Stomach (tissue), 9 donors: ENCODE data around the gene SEMA4D. TPM values are rescaled to one million over a fixed set of nuclear protein-coding genes. Genes with fewer than 3 reads are reported as not detected.

Source experiments
- DNase-seq, 2 donors: peaks; one replicate each; pipeline versions ENCODE4 v3.0.0 to v3.0.0-alpha.2; 2013 to 2019
- H3K27ac ChIP-seq, 5 donors: fragments of 200-600 bp in 4 of 5; sonication (generic) in 4 of 5; one replicate each; pipeline ENCODE4 v1.5.1; 2013 to 2019; ENCODE audit warnings: mild to moderate bottlenecking in 1 of 5, moderate library complexity in 1 of 5
- H3K27me3 ChIP-seq, 3 donors: fragments of 200-600 bp; sonication (generic); one replicate each; pipeline ENCODE4 v1.5.1; 2017 to 2019; ENCODE audit warnings: mixed run types in 1 of 3
- H3K36me3 ChIP-seq, 4 donors: fragments of 200-600 bp; sonication (generic); 1 replicate in 3 of 4; 2 replicates in 1 of 4; pipeline ENCODE4 v1.5.1; 2016 to 2019
- H3K4me1 ChIP-seq, 4 donors: fragments of 200-600 bp; sonication (generic); one replicate each; pipeline ENCODE4 v1.5.1; 2016 to 2019
- H3K4me3 ChIP-seq, 4 donors: fragments of 200-600 bp; sonication (generic) in 3 of 4; one replicate each; pipeline ENCODE4 v1.5.1; 2016 to 2019; ENCODE audit warnings: mild to moderate bottlenecking in 1 of 4
- H3K9me3 ChIP-seq, 4 donors: fragments of 200-600 bp; sonication (generic); one replicate each; pipeline ENCODE4 v1.5.1; 2016 to 2019
- CTCF ChIP-seq, 7 experiments: fragments of 450-650 bp in 4 of 7; fragments of 200-600 bp in 3 of 7; sonication (generic) in 3 of 7; IDR thresholded peaks; one replicate each; pipeline ENCODE4 v1.5.1; 2016 to 2019; ENCODE audit warnings: antibody characterized with exemption in 7 of 7, control low read depth in 2 of 7, mild to moderate bottlenecking in 1 of 7
- EP300 ChIP-seq: sonication (generic); formaldehyde crosslinking; IDR thresholded peaks from one replicate; pipeline ENCODE4 v1.6.1; 2017; ENCODE audit warnings: antibody characterized with exemption
- POLR2A ChIP-seq, 4 donors: fragments of 450-650 bp; IDR thresholded peaks; one replicate each; pipeline ENCODE4 v1.6.1; 2016; ENCODE audit warnings: antibody characterized with exemption in 4 of 4, control low read depth in 2 of 4, mild to moderate bottlenecking in 1 of 4, moderate library complexity in 1 of 4
- POLR2AphosphoS5 ChIP-seq, 3 donors: sonication (generic); formaldehyde crosslinking; IDR thresholded peaks; one replicate each; pipeline ENCODE4 v1.6.1; 2016; ENCODE audit warnings: antibody characterized with exemption in 3 of 3
- WGBS, 5 donors: extraction: QIAGEN DNeasy Blood & Tissue Kit in 3 of 5; methylation state at CpG; one replicate each; pipeline versions ENCODE4 v1.1.5 to v1.1.7; 2013 to 2018; 5-methylcytosine and 5-hydroxymethylcytosine counted together
- intact Hi-C: fragments of 100-400 bp; cut with DNase I; formaldehyde crosslinking; loops from one replicate; pipeline ENCODE4 v1.15.1; 2023; ENCODE audit warnings: low total_unique reads
- polyA plus RNA-seq, 3 donors: library from polyadenylated mRNA; stranded (reverse); fragments of 200-250 nt; gene quantifications; one replicate each; pipeline ENCODE4 v1.2.3, GENCODE V29; 2013
- total RNA-seq, 5 donors: library from RNA; depleted of rRNA; stranded (reverse); fragments of >200 nt; gene quantifications; one replicate each; pipeline versions ENCODE4 v1.1.0 to v1.2.3, GENCODE V29; 2014 to 2016
- donor health status: healthy with polysubstance abuse.
- donor health status: Bipolar disorder and iron deficiency.
- donor health status: healthy.

Gene SEMA4D
- total and polyA plus RNA-seq, 8 donors = 4.9 to 43.3 (median 12.5) TPM

- Histone ChIP-seq H3K4me3 (no peak overlapping the region), H3K27me3 (no peaks in the 10 kb centered on the region), H3K4me1 (peaks cover 0 to 41% (median 8%) of the 10 kb centered on the region in 4 donors), H3K9me3 (no peaks in the 10 kb centered on the region), H3K27ac (peak overlapping the region in 2 of 5 donors; percentile 6 to 47), H3K36me3 (peaks cover 10 to 32% (median 27%) of the 10 kb centered on the region in 4 donors)
- 80 to 93% (median 85%) methylated on average over 7 to 9 of the region's 9 CpGs for WGBS, 5 donors
- TF ChIP-seq POLR2A (IDR thresholded peaks at IDR 0.05) (no peak), CTCF (IDR thresholded peaks at IDR 0.05) (no peak), EP300 (no peak), POLR2AphosphoS5 (IDR thresholded peaks at IDR 0.05) (no peak)
- DNase-seq = no peak
- intact Hi-C loops = no loop called here
Measured at GRCh38 chr9:89457376-89457855, 40.5 kb downstream of the SEMA4D start.

- H3K27ac ChIP-seq = peak overlapping the region in 2 of 5 donors; percentile 28 to 42
- TF ChIP-seq POLR2AphosphoS5 (IDR thresholded peaks at IDR 0.05) = no peak
- TF ChIP-seq EP300 = no peak
- TF ChIP-seq POLR2A (IDR thresholded peaks at IDR 0.05) = no peak
- no peak for TF ChIP-seq CTCF (IDR thresholded peaks at IDR 0.05)
- no peak for DNase-seq
- no peak overlapping the region for H3K4me3 ChIP-seq
- H3K27me3 ChIP-seq = no peaks in the 10 kb centered on the region
- peaks cover 10 to 32% (median 28%) of the 10 kb centered on the region in 4 donors for H3K36me3 ChIP-seq
- intact Hi-C loops = no loop called here
- H3K9me3 ChIP-seq = no peaks in the 10 kb centered on the region
- WGBS, 5 donors = 77 to 91% (median 84%) methylated on average over 5 to 9 of the region's 9 CpGs
- H3K4me1 ChIP-seq = peaks cover 0 to 23% (median 8%) of the 10 kb centered on the region in 4 donors
Measured at GRCh38 chr9:89455356-89455824, 42.5 kb downstream of the SEMA4D start.

DNA sequence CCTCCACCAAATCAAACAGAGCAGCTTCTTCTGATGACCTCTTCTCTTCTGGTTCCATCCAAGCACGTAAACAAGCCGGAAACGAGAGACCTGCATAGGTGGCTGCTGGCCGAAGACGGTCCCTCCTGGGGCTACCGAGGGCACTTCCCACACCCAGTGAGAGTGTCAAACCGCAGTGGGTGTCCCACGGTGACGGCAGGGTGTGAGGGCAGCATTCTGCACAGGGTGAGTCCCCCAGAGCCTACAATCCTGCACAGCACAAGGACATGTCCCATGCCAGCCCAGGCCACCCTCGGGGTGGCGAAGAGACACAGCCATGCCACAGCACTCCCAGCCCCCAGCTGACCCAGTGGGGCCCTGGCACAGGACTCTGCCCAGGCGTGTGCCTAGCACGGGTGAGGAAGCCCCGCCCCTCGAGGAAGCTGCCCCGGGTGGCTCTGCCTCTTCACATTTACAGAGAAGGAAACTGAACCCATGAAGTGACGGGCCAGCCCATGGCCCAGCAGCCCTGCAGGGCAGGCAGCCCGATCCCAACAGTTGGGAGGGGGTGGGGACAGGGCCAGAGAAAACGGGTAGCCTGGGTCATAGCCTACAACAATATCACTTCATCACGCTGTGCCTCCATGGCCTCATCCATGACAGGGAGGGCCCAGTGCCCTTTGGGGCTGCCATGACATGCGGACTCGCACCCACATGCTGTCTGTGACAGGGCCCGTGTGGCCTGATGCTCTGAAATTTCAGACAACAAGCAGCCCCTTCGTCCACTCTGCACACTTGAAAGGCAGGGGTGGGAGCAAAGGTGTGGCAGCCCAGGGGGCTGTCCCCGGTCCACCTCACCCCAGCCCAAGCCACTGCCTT, 43.2 kb downstream of the SEMA4D start:
- 88 to 96% (median 95%) methylated on average over 17 to 25 of the region's 25 CpGs for WGBS, 5 donors
- DNase-seq = no peak
- H3K36me3 ChIP-seq = peaks cover 10 to 32% (median 30%) of the 10 kb centered on the region in 4 donors

More for the DNA sequence above, 43.2 kb downstream of the SEMA4D start:
- H3K9me3 ChIP-seq = no peaks in the 10 kb centered on the region
- H3K27me3 ChIP-seq = no peaks in the 10 kb centered on the region
- intact Hi-C loops = no loop called here
- peaks cover 0 to 19% (median 8%) of the 10 kb centered on the region in 4 donors for H3K4me1 ChIP-seq
- no peak overlapping the region for H3K4me3 ChIP-seq
- H3K27ac ChIP-seq = peak overlapping the region in 2 of 5 donors; percentile 28 to 42
- no peak for TF ChIP-seq POLR2AphosphoS5 (IDR thresholded peaks at IDR 0.05)
- no peak for TF ChIP-seq CTCF (IDR thresholded peaks at IDR 0.05)
- TF ChIP-seq POLR2A (IDR thresholded peaks at IDR 0.05) = no peak
- TF ChIP-seq EP300 = no peak
